Cardiac fibroblast (primary cell): ENCODE data around the gene TWIST1.

Source experiments
- DNase-seq, 2 donors: peaks; one replicate each; pipeline versions ENCODE4 v3.0.0 to v3.0.0-alpha.2; 2010; ENCODE audit warnings: low read depth in 2 of 2
- H3K4me3 ChIP-seq, 2 donors: replicated peaks in 1 of 2; 1 replicate in 1 of 2; 2 replicates in 1 of 2; pipeline ENCODE4 v1.5.1; 2011; ENCODE audit warnings: low read depth in 2 of 2, low read length in 2 of 2, mild to moderate bottlenecking in 2 of 2, moderate library complexity in 1 of 2
- TF ChIP-seq, protein P1 (sequence below): IDR thresholded peaks from one replicate; pipeline ENCODE4 v1.5.1; 2011; ENCODE audit warnings: low read depth, mild to moderate bottlenecking, low read length, inconsistent platforms

Gene TWIST1

DNA sequence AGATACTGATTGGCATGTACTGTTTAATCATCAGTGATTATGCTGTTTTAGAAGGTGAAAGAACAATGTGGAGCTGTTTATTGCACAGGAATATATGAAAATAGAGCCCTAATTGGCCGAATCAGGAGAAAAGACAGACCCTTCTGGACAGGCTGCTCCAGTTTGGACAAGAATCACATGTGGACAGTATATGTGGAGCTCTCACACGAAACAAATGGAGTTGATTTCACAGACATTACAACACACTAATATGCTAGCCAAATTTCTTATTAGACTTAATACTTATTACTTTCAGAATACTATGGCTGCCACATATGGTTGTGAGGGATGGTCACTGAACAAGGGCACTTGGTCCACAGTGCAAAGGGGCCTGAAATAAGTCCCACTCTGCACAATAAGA lies 15.5 kb downstream of the TWIST1 start:
- H3K4me3 ChIP-seq: no peak overlapping the region
- TF ChIP-seq, protein P1, sequence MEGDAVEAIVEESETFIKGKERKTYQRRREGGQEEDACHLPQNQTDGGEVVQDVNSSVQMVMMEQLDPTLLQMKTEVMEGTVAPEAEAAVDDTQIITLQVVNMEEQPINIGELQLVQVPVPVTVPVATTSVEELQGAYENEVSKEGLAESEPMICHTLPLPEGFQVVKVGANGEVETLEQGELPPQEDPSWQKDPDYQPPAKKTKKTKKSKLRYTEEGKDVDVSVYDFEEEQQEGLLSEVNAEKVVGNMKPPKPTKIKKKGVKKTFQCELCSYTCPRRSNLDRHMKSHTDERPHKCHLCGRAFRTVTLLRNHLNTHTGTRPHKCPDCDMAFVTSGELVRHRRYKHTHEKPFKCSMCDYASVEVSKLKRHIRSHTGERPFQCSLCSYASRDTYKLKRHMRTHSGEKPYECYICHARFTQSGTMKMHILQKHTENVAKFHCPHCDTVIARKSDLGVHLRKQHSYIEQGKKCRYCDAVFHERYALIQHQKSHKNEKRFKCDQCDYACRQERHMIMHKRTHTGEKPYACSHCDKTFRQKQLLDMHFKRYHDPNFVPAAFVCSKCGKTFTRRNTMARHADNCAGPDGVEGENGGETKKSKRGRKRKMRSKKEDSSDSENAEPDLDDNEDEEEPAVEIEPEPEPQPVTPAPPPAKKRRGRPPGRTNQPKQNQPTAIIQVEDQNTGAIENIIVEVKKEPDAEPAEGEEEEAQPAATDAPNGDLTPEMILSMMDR: no peak
- DNase-seq: no peak

DNA sequence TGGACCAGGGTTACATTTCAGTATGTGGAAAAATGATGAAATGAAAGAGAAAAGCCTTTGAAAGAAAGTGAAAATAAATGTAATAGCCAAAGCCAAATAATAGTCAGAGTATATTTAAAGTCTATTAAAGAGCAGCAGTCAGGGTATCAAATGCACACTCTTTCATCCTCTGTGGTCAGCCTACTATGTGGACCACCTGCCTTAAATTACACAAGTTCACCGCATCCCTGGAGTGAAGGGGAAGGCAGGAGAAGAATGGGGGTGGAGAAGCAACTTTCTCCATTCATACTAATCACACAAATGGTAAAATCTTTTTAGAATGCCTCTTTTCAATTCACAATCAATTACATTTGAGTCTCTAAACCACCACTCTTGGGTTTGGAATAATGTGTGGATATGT lies 16.0 kb downstream of the TWIST1 start:
- H3K4me3 ChIP-seq: no peak overlapping the region
- TF ChIP-seq, protein P1: no peak
- DNase-seq: no peak

DNA sequence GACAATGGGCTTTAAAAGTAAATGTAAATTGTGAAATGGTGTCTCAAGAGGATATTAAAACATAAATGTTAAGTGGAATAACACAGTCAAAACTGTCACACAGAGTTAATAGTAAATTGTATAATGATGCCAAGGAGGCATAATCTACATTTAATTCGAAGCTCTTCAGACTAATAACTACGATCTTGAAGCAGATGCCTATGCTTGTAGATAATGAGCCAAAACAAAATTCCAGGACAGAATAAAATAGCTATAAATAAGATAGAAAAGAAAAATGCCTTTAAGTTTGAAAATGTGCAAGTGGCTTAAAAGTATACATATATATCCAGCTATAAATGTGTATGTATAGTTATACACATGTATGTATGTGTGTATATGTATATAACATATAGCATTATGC lies 17.5 kb downstream of the TWIST1 start:
- H3K4me3 ChIP-seq: no peak overlapping the region
- TF ChIP-seq, protein P1: no peak
- no peak for DNase-seq

DNA sequence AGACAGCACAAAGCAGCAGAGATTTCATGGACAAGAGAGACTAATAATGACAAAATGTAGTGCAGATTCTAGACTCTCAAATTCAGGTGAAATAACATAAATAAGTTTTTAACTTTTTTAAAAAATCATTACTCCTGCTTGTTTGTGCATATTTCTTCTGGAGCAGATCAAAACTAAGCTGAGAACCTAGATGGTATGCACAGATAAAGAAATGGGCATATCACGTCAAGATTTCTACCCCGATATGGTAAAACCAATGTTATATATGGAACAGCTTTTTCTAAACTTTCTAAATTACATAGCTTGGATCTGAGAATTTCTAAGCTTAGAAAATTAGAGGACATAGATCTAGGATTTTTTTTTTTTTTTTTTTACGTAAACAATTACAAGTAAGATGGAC lies 18.2 kb downstream of the TWIST1 start:
- TF ChIP-seq, protein P1: no peak
- H3K4me3 ChIP-seq: no peak overlapping the region
- DNase-seq: no peak

DNA sequence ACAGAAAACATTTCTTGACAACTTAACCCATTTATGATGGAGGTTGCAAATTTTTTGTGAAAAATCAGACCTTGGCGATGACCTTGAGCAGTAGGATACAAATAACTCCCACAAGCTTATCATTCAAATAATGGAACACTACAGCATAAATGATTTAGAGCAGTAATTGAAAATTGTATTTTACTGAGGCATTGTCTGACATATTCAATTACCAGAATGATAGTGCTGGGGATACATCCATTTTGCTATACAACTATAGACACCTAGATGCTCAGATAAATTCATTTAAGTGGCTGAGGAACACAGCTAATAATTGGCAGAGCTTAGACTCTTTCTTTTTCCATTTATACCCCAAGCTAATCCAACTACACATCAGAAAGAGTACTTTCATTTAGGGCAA lies 18.9 kb downstream of the TWIST1 start:
- no peak overlapping the region for H3K4me3 ChIP-seq
- DNase-seq: no peak

DNA sequence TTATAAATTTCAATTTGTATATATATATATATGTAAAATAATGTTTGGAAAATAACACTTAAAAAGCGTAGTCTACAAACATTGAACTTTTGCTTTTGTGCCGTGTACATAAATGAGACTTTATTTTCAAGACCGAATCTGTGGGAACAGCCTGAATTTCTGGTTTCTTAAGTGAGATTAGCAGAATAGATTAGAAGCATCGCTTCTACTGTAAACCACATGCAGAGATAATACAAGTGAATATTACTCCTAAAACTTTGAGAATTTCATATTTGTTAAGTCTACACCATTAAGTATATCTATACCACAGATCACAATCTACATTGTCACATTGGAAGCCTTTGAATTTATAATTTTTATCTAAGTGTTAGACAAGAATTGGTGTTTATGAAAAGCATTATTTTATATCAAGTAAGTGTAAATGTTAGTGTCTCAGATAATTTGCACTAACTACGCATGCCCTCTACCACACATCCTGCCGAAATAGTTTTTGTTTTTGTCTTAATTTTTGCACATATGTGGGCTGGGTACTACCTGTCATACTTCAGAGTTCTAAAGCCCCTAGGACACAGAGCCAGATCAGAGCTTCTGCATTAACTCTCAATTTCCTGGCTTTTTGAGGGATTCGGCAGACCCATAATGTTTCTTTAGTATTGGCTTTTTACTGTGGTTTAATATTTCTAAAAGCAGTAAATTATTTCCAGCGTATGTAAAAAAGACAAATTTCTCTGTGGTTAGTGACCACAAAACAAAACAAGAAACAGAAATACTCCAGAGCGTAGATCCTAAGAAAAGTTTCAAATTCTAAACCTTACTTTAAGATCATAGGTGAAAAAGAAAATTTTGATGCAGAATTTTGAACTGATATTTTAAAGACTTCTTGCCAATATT lies 20.0 kb downstream of the TWIST1 start:
- H3K4me3 ChIP-seq: no peak overlapping the region
- DNase-seq: no peak
- TF ChIP-seq, protein P1: no peak

More for the DNA sequence above, 18.9 kb downstream of the TWIST1 start:
- TF ChIP-seq, protein P1: no peak
